WERI-Rb-1 (cell line): ENCODE data around the gene UBFD1.

Experiments used
- DNase-seq: peaks from one replicate; pipeline ENCODE4 v3.0.0-alpha.2; 2020
- H3K27ac ChIP-seq: fragments of 250-450 bp; sonication (Bioruptor Pico); 2 replicates; pipeline ENCODE4 v1.5.1; 2020; ENCODE audit warnings: mild to moderate bottlenecking, moderate library complexity
- H3K27me3 ChIP-seq: fragments of 250-450 bp; sonication (Bioruptor Pico); 2 replicates; pipeline ENCODE4 v1.5.1; 2021; ENCODE audit warnings: mild to moderate bottlenecking, low read depth, moderate library complexity; ENCODE audit not compliant: insufficient read depth, severe bottlenecking
- H3K36me3 ChIP-seq: fragments of 250-450 bp; sonication (Bioruptor Pico); 2 replicates; pipeline ENCODE4 v1.5.1; 2020; ENCODE audit warnings: mild to moderate bottlenecking, moderate library complexity
- H3K4me3 ChIP-seq: 2 replicates; pipeline ENCODE4 v1.5.1; 2011; ENCODE audit warnings: low read depth, mild to moderate bottlenecking, control low read depth, low read length
- H3K9me3 ChIP-seq: fragments of 250-450 bp; sonication (Bioruptor Pico); 2 replicates; pipeline ENCODE4 v1.5.1; 2021; ENCODE audit warnings: mild to moderate bottlenecking, moderate library complexity; ENCODE audit not compliant: severe bottlenecking
- TF ChIP-seq, protein P1 (sequence below): IDR thresholded peaks from 2 replicates; pipeline ENCODE4 v1.5.1; 2011; ENCODE audit warnings: low read depth, mild to moderate bottlenecking, control low read depth, inconsistent platforms, low read length

Gene UBFD1

DNA sequence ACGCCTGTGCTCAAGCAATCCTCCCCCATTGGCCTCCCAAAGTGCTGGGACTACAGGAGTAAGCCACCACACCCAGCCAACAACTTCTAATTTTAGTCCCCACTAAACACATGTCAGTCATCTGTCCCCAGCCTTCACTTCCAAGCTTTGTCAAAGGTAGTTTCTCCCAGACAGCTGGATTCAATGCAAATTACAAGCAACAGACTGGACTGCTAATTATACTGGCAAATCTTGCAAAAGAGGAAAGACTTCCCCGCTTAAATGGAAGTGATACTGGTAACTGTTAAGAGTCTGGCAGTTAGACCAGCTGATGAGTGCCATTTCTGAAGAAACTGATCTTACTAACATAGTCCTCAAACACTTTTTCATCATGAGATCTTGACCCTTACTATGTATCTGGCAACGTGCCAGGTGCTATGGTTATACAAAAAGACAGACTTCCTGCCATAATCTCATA lies 39.1 kb upstream of the UBFD1 start:
- Histone ChIP-seq H3K27me3 (no peaks in the 10 kb centered on the region), H3K9me3 (no peaks in the 10 kb centered on the region), H3K4me3 (no peak overlapping the region), H3K36me3 (peaks cover 16% of the 10 kb centered on the region), H3K27ac (no peak overlapping the region)
- no peak for DNase-seq
- TF ChIP-seq, protein P1, sequence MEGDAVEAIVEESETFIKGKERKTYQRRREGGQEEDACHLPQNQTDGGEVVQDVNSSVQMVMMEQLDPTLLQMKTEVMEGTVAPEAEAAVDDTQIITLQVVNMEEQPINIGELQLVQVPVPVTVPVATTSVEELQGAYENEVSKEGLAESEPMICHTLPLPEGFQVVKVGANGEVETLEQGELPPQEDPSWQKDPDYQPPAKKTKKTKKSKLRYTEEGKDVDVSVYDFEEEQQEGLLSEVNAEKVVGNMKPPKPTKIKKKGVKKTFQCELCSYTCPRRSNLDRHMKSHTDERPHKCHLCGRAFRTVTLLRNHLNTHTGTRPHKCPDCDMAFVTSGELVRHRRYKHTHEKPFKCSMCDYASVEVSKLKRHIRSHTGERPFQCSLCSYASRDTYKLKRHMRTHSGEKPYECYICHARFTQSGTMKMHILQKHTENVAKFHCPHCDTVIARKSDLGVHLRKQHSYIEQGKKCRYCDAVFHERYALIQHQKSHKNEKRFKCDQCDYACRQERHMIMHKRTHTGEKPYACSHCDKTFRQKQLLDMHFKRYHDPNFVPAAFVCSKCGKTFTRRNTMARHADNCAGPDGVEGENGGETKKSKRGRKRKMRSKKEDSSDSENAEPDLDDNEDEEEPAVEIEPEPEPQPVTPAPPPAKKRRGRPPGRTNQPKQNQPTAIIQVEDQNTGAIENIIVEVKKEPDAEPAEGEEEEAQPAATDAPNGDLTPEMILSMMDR = no peak

DNA sequence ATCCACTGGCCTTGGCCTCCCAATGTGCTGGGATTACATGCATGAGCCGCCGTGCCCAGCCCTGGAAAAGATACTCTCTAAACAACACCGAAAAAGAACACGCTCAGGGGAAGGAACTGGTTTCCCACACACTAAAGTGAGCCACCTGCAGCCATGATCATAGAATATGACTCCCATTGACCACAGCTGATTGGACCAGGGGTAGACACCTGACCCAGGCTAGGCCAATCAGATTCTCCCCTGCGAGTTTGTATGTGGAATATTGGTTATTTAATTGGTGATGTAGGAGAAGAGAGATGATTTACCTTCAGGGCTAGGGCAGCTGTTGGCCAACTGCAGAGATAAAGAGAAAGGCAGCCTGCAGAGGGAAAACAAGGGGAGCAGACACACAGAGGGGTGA lies 38.2 kb upstream of the UBFD1 start:
- Histone ChIP-seq H3K27me3 (no peaks in the 10 kb centered on the region), H3K36me3 (peaks cover 24% of the 10 kb centered on the region), H3K4me3 (no peak overlapping the region), H3K27ac (no peak overlapping the region), H3K9me3 (no peaks in the 10 kb centered on the region)
- TF ChIP-seq, protein P1 = no peak
- no peak for DNase-seq

DNA sequence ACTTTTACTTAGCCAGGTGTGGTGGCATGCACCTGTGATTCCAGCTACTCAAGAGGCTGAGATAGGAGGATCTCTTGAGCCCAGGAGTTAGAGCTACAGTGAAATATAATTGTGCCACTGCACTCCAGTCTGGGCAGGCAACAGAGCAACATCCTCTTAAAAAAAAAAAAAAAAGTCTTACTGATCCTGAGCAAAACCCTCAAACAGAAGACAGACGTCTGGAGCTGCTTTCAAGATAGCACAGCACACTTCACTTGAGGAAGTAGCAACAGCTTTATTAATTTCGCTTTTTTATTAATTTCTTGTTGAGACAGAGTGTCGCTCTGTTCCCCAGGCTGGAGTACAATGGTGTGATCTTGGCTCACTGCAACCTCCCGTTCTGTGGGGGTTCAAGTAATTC lies 37.0 kb upstream of the UBFD1 start:
- TF ChIP-seq, protein P1 = no peak
- Histone ChIP-seq H3K27me3 (no peaks in the 10 kb centered on the region), H3K9me3 (no peaks in the 10 kb centered on the region), H3K27ac (no peak overlapping the region), H3K36me3 (peaks cover 32% of the 10 kb centered on the region), H3K4me3 (no peak overlapping the region)
- DNase-seq = no peak

DNA sequence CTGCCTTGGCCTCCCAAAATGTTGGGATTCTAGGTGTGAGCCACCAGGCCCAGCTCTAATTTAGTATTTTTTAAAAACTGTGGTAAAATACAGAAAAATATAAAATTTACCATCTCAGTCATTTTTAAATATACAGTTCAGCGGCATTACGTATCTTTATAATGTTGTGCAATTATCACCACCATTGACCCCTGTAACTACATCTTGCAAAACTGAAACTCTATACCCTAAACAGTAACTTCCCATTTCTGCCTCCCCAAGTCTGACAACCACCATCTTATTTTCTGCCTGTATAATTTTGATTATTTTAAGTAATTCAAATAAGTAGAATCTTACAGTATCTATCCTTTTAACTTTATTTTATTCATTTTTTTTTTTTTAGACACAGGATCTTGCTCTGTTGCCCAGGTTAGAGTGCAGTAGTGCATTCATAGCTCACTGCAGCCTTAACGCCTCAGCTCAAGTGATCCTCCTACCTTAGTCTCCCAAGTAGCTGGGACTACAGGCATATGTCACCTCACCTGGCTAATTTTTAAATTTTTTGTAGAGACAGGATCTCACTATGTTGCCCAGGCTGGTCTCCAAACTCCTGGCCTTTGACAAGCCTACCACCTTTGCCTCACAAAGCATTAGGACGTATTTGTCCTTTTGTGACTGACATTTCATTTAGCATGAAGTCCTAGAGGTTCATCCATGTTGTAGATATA lies 36.3 kb upstream of the UBFD1 start:
- TF ChIP-seq, protein P1 = no peak
- Histone ChIP-seq H3K27me3 (no peaks in the 10 kb centered on the region), H3K9me3 (no peaks in the 10 kb centered on the region), H3K4me3 (no peak overlapping the region), H3K27ac (no peak overlapping the region), H3K36me3 (peaks cover 34% of the 10 kb centered on the region)
- no peak for DNase-seq

DNA sequence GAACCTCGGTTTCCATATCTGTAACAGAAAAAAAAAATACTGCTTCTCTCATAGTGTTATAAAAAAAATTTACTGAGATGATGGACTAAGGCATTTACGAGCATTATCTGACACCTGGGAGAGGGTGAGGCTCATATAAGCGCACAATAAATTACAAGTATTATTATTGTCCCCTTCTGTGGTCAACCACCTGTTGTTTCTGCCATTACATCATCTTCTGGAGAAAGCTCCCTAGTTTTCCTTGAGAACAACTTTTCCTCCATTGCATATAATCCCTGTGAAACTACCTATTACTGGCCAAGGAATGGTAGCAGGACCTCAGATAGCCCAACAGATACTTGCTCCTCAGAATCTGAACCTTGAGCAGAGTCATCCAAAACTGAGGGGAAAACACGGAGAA lies 35.6 kb upstream of the UBFD1 start:
- Histone ChIP-seq H3K4me3 (no peak overlapping the region), H3K27ac (no peak overlapping the region), H3K36me3 (peaks cover 34% of the 10 kb centered on the region), H3K9me3 (no peaks in the 10 kb centered on the region), H3K27me3 (no peaks in the 10 kb centered on the region)
- no peak for DNase-seq
- TF ChIP-seq, protein P1 = no peak

DNA sequence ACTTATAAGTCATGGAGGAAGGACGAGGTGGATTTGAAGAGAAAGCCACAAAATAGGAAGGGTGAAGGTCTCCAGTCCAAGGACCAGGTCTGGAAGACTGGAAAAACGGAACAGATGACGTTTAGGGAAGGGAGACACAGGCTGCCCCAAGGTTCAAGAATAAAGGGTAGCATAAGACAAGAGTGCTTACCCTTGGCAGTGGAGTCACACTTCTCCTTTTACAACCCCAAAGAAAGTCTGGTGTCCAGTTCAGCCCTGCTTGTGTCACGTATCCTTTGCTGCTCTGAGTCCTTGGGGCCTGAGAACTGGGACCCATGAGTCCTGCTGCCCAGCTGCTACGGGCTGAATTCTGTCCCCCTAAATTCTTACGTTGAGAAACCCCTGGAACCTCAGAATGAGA lies 34.2 kb upstream of the UBFD1 start:
- Histone ChIP-seq H3K27me3 (no peaks in the 10 kb centered on the region), H3K27ac (no peak overlapping the region), H3K4me3 (no peak overlapping the region), H3K9me3 (no peaks in the 10 kb centered on the region), H3K36me3 (peaks cover 40% of the 10 kb centered on the region)
- no peak for DNase-seq
- TF ChIP-seq, protein P1 = no peak
